Kidney epithelial cell (primary cell): Measurements from ENCODE around the gene VTI1A. TPM values are rescaled to one million over a fixed set of nuclear protein-coding genes. Genes with fewer than 3 reads are reported as not detected.

Experiments used
- DNase-seq: peaks from one replicate; pipeline ENCODE4 v3.0.0-alpha.2; 2010; ENCODE audit warnings: low read depth
- H3K27me3 ChIP-seq: 2 replicates; pipeline ENCODE4 v1.6.0; 2011; ENCODE audit warnings: low read length; ENCODE audit not compliant: control insufficient read depth, insufficient read depth
- H3K36me3 ChIP-seq: 2 replicates; pipeline ENCODE4 v1.5.1; 2011; ENCODE audit warnings: low read length; ENCODE audit not compliant: control insufficient read depth, insufficient read depth
- H3K4me3 ChIP-seq: 2 replicates; pipeline ENCODE4 v1.5.1; 2011; ENCODE audit warnings: low read depth, mild to moderate bottlenecking, control low read depth, low read length
- CTCF ChIP-seq: IDR thresholded peaks from 2 replicates; pipeline ENCODE4 v1.5.1; 2011; ENCODE audit warnings: mild to moderate bottlenecking, moderate library complexity, low read length, control low read depth, inconsistent platforms; ENCODE audit not compliant: insufficient read depth, poor library complexity, severe bottlenecking
- total RNA-seq: library from RNA; depleted of rRNA; stranded (reverse); fragments of >200 nt; gene quantifications from 2 replicates; pipeline ENCODE4 v1.2.3, GENCODE V29; 2015

The VTI1A gene
- total RNA-seq, 1 donor from 2014 or later = 45.7 TPM

- no peak overlapping the region for H3K4me3 ChIP-seq
- H3K27me3 ChIP-seq = no peaks in the 10 kb centered on the region
- DNase-seq = no peak
- no peak for TF ChIP-seq CTCF
- no peaks in the 10 kb centered on the region for H3K36me3 ChIP-seq
These were observed 37.7 kb upstream of the VTI1A start for GRCh38 chr10:112409299-112409698.

- Histone ChIP-seq H3K36me3 (no peaks in the 10 kb centered on the region), H3K27me3 (no peaks in the 10 kb centered on the region), H3K4me3 (no peak overlapping the region)
- TF ChIP-seq CTCF = no peak
- DNase-seq = no peak
These were observed 37.3 kb upstream of the VTI1A start for GRCh38 chr10:112409755-112410154.

GRCh38 chr10:112412696-112413095 lies 34.3 kb upstream of the VTI1A start:
- no peak overlapping the region for H3K4me3 ChIP-seq
- H3K27me3 ChIP-seq = no peaks in the 10 kb centered on the region
- H3K36me3 ChIP-seq = no peaks in the 10 kb centered on the region
- DNase-seq = no peak
- no peak for TF ChIP-seq CTCF

GRCh38 chr10:112421731-112422130 lies 25.3 kb upstream of the VTI1A start:
- H3K27me3 ChIP-seq = no peaks in the 10 kb centered on the region
- no peak overlapping the region for H3K4me3 ChIP-seq
- H3K36me3 ChIP-seq = no peaks in the 10 kb centered on the region
- TF ChIP-seq CTCF = no peak
- DNase-seq = no peak

- Histone ChIP-seq H3K36me3 (no peaks in the 10 kb centered on the region), H3K4me3 (no peak overlapping the region), H3K27me3 (no peaks in the 10 kb centered on the region)
- no peak for TF ChIP-seq CTCF
- DNase-seq = no peak
These were observed 22.4 kb upstream of the VTI1A start for GRCh38 chr10:112424651-112425050.

GRCh38 chr10:112426111-112426510 lies 20.9 kb upstream of the VTI1A start:
- TF ChIP-seq CTCF = no peak
- Histone ChIP-seq H3K36me3 (no peaks in the 10 kb centered on the region), H3K4me3 (no peak overlapping the region), H3K27me3 (no peaks in the 10 kb centered on the region)
- DNase-seq = no peak
